Right lobe of liver (tissue), 4 donors: ENCODE measurements around the gene MTHFD2L.

Source experiments
- POLR2A ChIP-seq: fragments of 450-650 bp; IDR thresholded peaks from one replicate; pipeline ENCODE4 v1.6.1; 2017; ENCODE audit warnings: antibody characterized with exemption, mild to moderate bottlenecking
- TF ChIP-seq, protein P1 (sequence below), 4 donors: fragments of 200-600 bp in 3 of 4; fragments of 450-650 bp in 1 of 4; IDR thresholded peaks; one replicate each; pipeline versions ENCODE4 v1.5.1 to v1.8.0; 2016 to 2022; ENCODE audit warnings: antibody characterized with exemption in 4 of 4, mild to moderate bottlenecking in 2 of 4
- donor health status: DM: no; HTN: no; CAD: no.
- donor health status: DM: no; HTN: no; CAD: no.
- donor health status: DM: no; HTN: yes; CAD: no.

DNA sequence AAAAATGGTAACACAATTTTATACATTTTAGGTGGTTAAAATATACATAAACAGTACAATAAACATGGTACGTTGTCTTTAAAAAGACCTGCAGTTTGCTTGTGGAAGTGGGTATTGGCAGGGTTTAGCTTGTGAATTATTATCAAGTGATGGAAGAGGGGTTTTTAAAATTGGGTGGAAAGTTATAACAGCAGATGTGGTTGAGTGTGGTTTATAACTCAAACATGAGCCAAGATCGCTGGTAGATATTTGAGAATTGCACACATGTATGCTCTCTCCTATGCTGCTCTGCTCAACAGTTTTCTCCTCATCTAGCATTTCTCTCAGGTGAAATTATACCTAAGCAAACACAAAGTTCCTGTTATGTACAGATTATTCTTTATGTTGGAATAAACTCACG, 164.4 kb downstream of the MTHFD2L start:
- TF ChIP-seq, protein P1, sequence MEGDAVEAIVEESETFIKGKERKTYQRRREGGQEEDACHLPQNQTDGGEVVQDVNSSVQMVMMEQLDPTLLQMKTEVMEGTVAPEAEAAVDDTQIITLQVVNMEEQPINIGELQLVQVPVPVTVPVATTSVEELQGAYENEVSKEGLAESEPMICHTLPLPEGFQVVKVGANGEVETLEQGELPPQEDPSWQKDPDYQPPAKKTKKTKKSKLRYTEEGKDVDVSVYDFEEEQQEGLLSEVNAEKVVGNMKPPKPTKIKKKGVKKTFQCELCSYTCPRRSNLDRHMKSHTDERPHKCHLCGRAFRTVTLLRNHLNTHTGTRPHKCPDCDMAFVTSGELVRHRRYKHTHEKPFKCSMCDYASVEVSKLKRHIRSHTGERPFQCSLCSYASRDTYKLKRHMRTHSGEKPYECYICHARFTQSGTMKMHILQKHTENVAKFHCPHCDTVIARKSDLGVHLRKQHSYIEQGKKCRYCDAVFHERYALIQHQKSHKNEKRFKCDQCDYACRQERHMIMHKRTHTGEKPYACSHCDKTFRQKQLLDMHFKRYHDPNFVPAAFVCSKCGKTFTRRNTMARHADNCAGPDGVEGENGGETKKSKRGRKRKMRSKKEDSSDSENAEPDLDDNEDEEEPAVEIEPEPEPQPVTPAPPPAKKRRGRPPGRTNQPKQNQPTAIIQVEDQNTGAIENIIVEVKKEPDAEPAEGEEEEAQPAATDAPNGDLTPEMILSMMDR (IDR thresholded peaks at IDR 0.05) = no peak
- TF ChIP-seq POLR2A = no peak
